ENCODE data around the gene ADAMTS17.

Gene ADAMTS17

GRCh38 chr15:100308608-100309007 is 33.2 kb downstream of the ADAMTS17 start:
- no peak for DNase-seq

- peak; percentile 3 to 11 for DNase-seq
These were observed 33.6 kb downstream of the ADAMTS17 start for GRCh38 chr15:100308213-100308600.

- DNase-seq = no peak
These were observed 34.2 kb downstream of the ADAMTS17 start for GRCh38 chr15:100307241-100308212.

- no peak for DNase-seq
These were observed 35.7 kb downstream of the ADAMTS17 start for GRCh38 chr15:100306098-100306497.

GRCh38 chr15:100301910-100302431 is 39.8 kb downstream of the ADAMTS17 start:
- no peak for DNase-seq

GRCh38 chr15:100298257-100298656 is 43.5 kb downstream of the ADAMTS17 start:
- DNase-seq = no peak

GRCh38 chr15:100297812-100298211 is 44.0 kb downstream of the ADAMTS17 start:
- DNase-seq = no peak

- DNase-seq = no peak
These were observed 45.7 kb downstream of the ADAMTS17 start for GRCh38 chr15:100295939-100296565.

GRCh38 chr15:100292010-100292409 is 49.8 kb downstream of the ADAMTS17 start:
- DNase-seq = no peak

- no peak for DNase-seq
These were observed 50.7 kb downstream of the ADAMTS17 start for GRCh38 chr15:100291106-100291505.

GRCh38 chr15:100285641-100286295 is 56.0 kb downstream of the ADAMTS17 start:
- DNase-seq = no peak

- DNase-seq = no peak
These were observed 57.1 kb downstream of the ADAMTS17 start for GRCh38 chr15:100284701-100285100.

- no peak for DNase-seq
These were observed 57.6 kb downstream of the ADAMTS17 start for GRCh38 chr15:100284191-100284590.

- DNase-seq = no peak
These were observed 60.5 kb downstream of the ADAMTS17 start for GRCh38 chr15:100281096-100281917.

- no peak for DNase-seq
These were observed 61.9 kb downstream of the ADAMTS17 start for GRCh38 chr15:100279849-100280248.

- no peak for DNase-seq
These were observed 62.3 kb downstream of the ADAMTS17 start for GRCh38 chr15:100279446-100279845.

- no peak for DNase-seq
These were observed 63.0 kb downstream of the ADAMTS17 start for GRCh38 chr15:100278596-100279380.

GRCh38 chr15:100277087-100277855 is 64.5 kb downstream of the ADAMTS17 start:
- DNase-seq = no peak

- no peak for DNase-seq
These were observed 65.3 kb downstream of the ADAMTS17 start for GRCh38 chr15:100276506-100276905.

- DNase-seq = no peak
These were observed 66.1 kb downstream of the ADAMTS17 start for GRCh38 chr15:100275641-100276040.

- no peak for DNase-seq
These were observed 71.9 kb downstream of the ADAMTS17 start for GRCh38 chr15:100269831-100270230.

All from inflammatory macrophage treated with lipopolysaccharide for 1 hour (primary cell).